OCI-LY3 (cell line): ENCODE results near the gene DHRS7.

ENCODE experiments used
- H2AFZ ChIP-seq: fragments of 200-600, 300-600 bp; shearing (Covaris generic); 2 replicates; pipeline ENCODE4 v1.6.0; 2014; ENCODE audit warnings: antibody characterized with exemption, low read depth, low read length
- H3K27ac ChIP-seq: fragments of 200-600, 300-600 bp; sonication (generic); 2 replicates; pipeline ENCODE4 v1.5.1; 2014; ENCODE audit warnings: mild to moderate bottlenecking, low read length, moderate library complexity, mixed read lengths
- H3K27me3 ChIP-seq: fragments of 200-600, 300-600 bp; sonication (generic); 2 replicates; pipeline ENCODE4 v1.6.1; 2014; ENCODE audit warnings: low read depth, low read length, mixed read lengths
- H3K36me3 ChIP-seq: fragments of 200-600, 300-600 bp; sonication (generic); replicated peaks from 2 replicates; pipeline ENCODE3; 2014; ENCODE audit warnings: low read depth, low read length, mixed read lengths
- H3K4me1 ChIP-seq: fragments of 300-600, 200-600 bp; sonication (generic); 2 replicates; pipeline ENCODE4 v1.6.1; 2014; ENCODE audit warnings: low read length, mixed read lengths
- H3K4me2 ChIP-seq: fragments of 200-600, 300-600 bp; sonication (generic); 2 replicates; pipeline ENCODE4 v1.6.1; 2014; ENCODE audit warnings: low read length, mixed read lengths
- H3K4me3 ChIP-seq: fragments of 300-600, 200-600 bp; sonication (generic); 2 replicates; pipeline ENCODE4 v1.5.1; 2014; ENCODE audit warnings: antibody characterized with exemption, mild to moderate bottlenecking, low read length, moderate library complexity
- H3K79me2 ChIP-seq: fragments of 300-600, 200-600 bp; shearing (Covaris generic); 2 replicates; pipeline ENCODE4 v1.6.1; 2014; ENCODE audit warnings: mild to moderate bottlenecking, low read length, mixed read lengths
- H3K9ac ChIP-seq: fragments of 300-600, 200-600 bp; shearing (Covaris generic); 2 replicates; pipeline ENCODE4 v1.6.0; 2014; ENCODE audit warnings: mild to moderate bottlenecking, low read length, moderate library complexity
- H3K9me3 ChIP-seq: fragments of 200-600, 300-600 bp; shearing (Covaris generic); 2 replicates; pipeline ENCODE4 v1.6.1; 2014; ENCODE audit warnings: low read length, mixed read lengths; ENCODE audit not compliant: insufficient read depth
- H4K20me1 ChIP-seq: fragments of 200-600, 300-600 bp; sonication (generic); 2 replicates; pipeline ENCODE4 v1.6.1; 2016; ENCODE audit warnings: low read length, mixed read lengths; ENCODE audit not compliant: insufficient read depth
- CTCF ChIP-seq: fragments of 200-600, 300-600 bp; sonication (generic); IDR thresholded peaks from 2 replicates; pipeline ENCODE4 v1.5.1; 2014; ENCODE audit warnings: antibody characterized with exemption, low read length, low read depth
- EZH2phosphoT487 ChIP-seq: fragments of 200-600 bp; shearing (Covaris generic); IDR thresholded peaks from 2 replicates; pipeline ENCODE4 v1.6.1; 2018; ENCODE audit warnings: antibody characterized with exemption, mixed run types, low read depth

The DHRS7 gene

GRCh38 chr14:60184146-60184904, 19.1 kb upstream of the DHRS7 start:
- Histone ChIP-seq H3K27ac (peak overlapping the region; percentile 41), H2AFZ (peak overlapping the region; percentile 89), H3K4me3 (peak overlapping the region; percentile 75), H3K9ac (peak overlapping the region; percentile 51), H4K20me1 (no peaks in the 10 kb centered on the region), H3K4me2 (peak overlapping the region; percentile 85), H3K79me2 (no peaks in the 10 kb centered on the region), H3K9me3 (no peaks in the 10 kb centered on the region), H3K4me1 (peaks cover 44% of the 10 kb centered on the region), H3K36me3 (no peaks in the 10 kb centered on the region), H3K27me3 (no peaks in the 10 kb centered on the region)
- TF ChIP-seq CTCF (peak; percentile 89), EZH2phosphoT487 (no peak)

- peak overlapping the region; percentile 51 for H3K9ac ChIP-seq
- H3K27me3 ChIP-seq = no peaks in the 10 kb centered on the region
- peak overlapping the region; percentile 75 for H3K4me3 ChIP-seq
- H2AFZ ChIP-seq = peak overlapping the region; percentile 89
- peaks cover 39% of the 10 kb centered on the region for H3K4me1 ChIP-seq
- H3K4me2 ChIP-seq = peak overlapping the region; percentile 85
- H3K36me3 ChIP-seq = no peaks in the 10 kb centered on the region
- no peaks in the 10 kb centered on the region for H3K79me2 ChIP-seq
- peak overlapping the region; percentile 41 for H3K27ac ChIP-seq
- no peaks in the 10 kb centered on the region for H3K9me3 ChIP-seq
- TF ChIP-seq CTCF (peak; percentile 16; the same call in 1 of the 2 replicates), EZH2phosphoT487 (no peak)
- no peaks in the 10 kb centered on the region for H4K20me1 ChIP-seq
Observed at GRCh38 chr14:60183741-60184140, 18.5 kb upstream of the DHRS7 start.

GRCh38 chr14:60183138-60183537, 17.9 kb upstream of the DHRS7 start:
- peaks cover 33% of the 10 kb centered on the region for H3K4me1 ChIP-seq
- H3K9me3 ChIP-seq = peaks cover 4% of the 10 kb centered on the region; the same call in 1 of the 2 replicates
- H3K9ac ChIP-seq = 0 out of 2 replicates have a peak overlapping the region, but pooled peaks have one; percentile 23
- peak overlapping the region; percentile 85 for H3K4me2 ChIP-seq
- peaks cover 3% of the 10 kb centered on the region for H3K36me3 ChIP-seq
- no peak overlapping the region for H3K4me3 ChIP-seq
- H3K79me2 ChIP-seq = no peaks in the 10 kb centered on the region
- H2AFZ ChIP-seq = peak overlapping the region; percentile 61
- TF ChIP-seq EZH2phosphoT487 = no peak
- TF ChIP-seq CTCF = no peak
- no peak overlapping the region for H3K27ac ChIP-seq
- no peaks in the 10 kb centered on the region for H3K27me3 ChIP-seq
- no peaks in the 10 kb centered on the region for H4K20me1 ChIP-seq

- TF ChIP-seq CTCF = no peak
- no peak for TF ChIP-seq EZH2phosphoT487
- H3K27me3 ChIP-seq = no peaks in the 10 kb centered on the region
- H3K9me3 ChIP-seq = peaks cover 7% of the 10 kb centered on the region; the same call in 1 of the 2 replicates
- no peak overlapping the region for H3K27ac ChIP-seq
- H4K20me1 ChIP-seq = no peaks in the 10 kb centered on the region
- no peaks in the 10 kb centered on the region for H3K79me2 ChIP-seq
- peaks cover 29% of the 10 kb centered on the region for H3K4me1 ChIP-seq
- H3K9ac ChIP-seq = no peak overlapping the region
- H3K36me3 ChIP-seq = peaks cover 5% of the 10 kb centered on the region
- H2AFZ ChIP-seq = no peak overlapping the region
- no peak overlapping the region for H3K4me2 ChIP-seq
- H3K4me3 ChIP-seq = no peak overlapping the region
Observed at GRCh38 chr14:60179431-60179869, 14.3 kb upstream of the DHRS7 start.
